ENCODE measurements around the gene NPIPA5.
A peak's percentile ranks its signal among the peaks of the same experiment; 100 is the strongest.

The NPIPA5 gene

GRCh38 chr16:15418206-15418605, 40.1 kb upstream of the NPIPA5 start (continued):
- TF ChIP-seq TSHZ2 (CRISPR knock-in tag; IDR thresholded peaks at IDR 0.05) (no peak), PPARA (CRISPR knock-in tag; IDR thresholded peaks at IDR 0.05; ENCODE audit: borderline replicate concordance) (no peak)

GRCh38 chr16:15417197-15417596, 39.1 kb upstream of the NPIPA5 start:
- ATAC-seq: no peak
- TF ChIP-seq TSHZ2 (CRISPR knock-in tag; IDR thresholded peaks at IDR 0.05): no peak
- TF ChIP-seq BACH2 (CRISPR knock-in tag; IDR thresholded peaks at IDR 0.05; ENCODE audit: borderline replicate concordance): no peak
- TF ChIP-seq GLIS3 (CRISPR knock-in tag; IDR thresholded peaks at IDR 0.05): no peak
- TF ChIP-seq, protein P1, sequence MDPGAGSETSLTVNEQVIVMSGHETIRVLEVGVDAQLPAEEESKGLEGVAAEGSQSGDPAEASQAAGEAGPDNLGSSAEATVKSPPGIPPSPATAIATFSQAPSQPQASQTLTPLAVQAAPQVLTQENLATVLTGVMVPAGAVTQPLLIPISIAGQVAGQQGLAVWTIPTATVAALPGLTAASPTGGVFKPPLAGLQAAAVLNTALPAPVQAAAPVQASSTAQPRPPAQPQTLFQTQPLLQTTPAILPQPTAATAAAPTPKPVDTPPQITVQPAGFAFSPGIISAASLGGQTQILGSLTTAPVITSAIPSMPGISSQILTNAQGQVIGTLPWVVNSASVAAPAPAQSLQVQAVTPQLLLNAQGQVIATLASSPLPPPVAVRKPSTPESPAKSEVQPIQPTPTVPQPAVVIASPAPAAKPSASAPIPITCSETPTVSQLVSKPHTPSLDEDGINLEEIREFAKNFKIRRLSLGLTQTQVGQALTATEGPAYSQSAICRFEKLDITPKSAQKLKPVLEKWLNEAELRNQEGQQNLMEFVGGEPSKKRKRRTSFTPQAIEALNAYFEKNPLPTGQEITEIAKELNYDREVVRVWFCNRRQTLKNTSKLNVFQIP (CRISPR knock-in tag; IDR thresholded peaks at IDR 0.05; ENCODE audit: borderline replicate concordance, low read depth): no peak
- no peak for TF ChIP-seq CSDC2 (CRISPR knock-in tag; IDR thresholded peaks at IDR 0.05)
- no peak for TF ChIP-seq RARB (CRISPR knock-in tag; IDR thresholded peaks at IDR 0.05)
- no peak for TF ChIP-seq TOX (CRISPR knock-in tag; IDR thresholded peaks at IDR 0.05; ENCODE audit: borderline replicate concordance)
- no peak for TF ChIP-seq ISL1 (CRISPR knock-in tag; IDR thresholded peaks at IDR 0.05)
- no peak for TF ChIP-seq ZNF8 (CRISPR knock-in tag; IDR thresholded peaks at IDR 0.05)
- TF ChIP-seq ZNF70 (CRISPR knock-in tag; IDR thresholded peaks at IDR 0.05): no peak
- TF ChIP-seq CSRNP3 (CRISPR knock-in tag; IDR thresholded peaks at IDR 0.05): no peak
- TF ChIP-seq ZFP30 (CRISPR knock-in tag; IDR thresholded peaks at IDR 0.05): no peak
- no peak for TF ChIP-seq ZC3H10 (CRISPR knock-in tag; IDR thresholded peaks at IDR 0.05)
- TF ChIP-seq ESRRG (CRISPR knock-in tag; IDR thresholded peaks at IDR 0.05): no peak
- no peak for TF ChIP-seq ARNTL (CRISPR knock-in tag; IDR thresholded peaks at IDR 0.05; ENCODE audit: borderline replicate concordance, low read depth)
- TF ChIP-seq ZFP3 (CRISPR knock-in tag; IDR thresholded peaks at IDR 0.05): no peak
- TF ChIP-seq OSR1 (CRISPR knock-in tag; IDR thresholded peaks at IDR 0.05): no peak
- TF ChIP-seq, protein P2, sequence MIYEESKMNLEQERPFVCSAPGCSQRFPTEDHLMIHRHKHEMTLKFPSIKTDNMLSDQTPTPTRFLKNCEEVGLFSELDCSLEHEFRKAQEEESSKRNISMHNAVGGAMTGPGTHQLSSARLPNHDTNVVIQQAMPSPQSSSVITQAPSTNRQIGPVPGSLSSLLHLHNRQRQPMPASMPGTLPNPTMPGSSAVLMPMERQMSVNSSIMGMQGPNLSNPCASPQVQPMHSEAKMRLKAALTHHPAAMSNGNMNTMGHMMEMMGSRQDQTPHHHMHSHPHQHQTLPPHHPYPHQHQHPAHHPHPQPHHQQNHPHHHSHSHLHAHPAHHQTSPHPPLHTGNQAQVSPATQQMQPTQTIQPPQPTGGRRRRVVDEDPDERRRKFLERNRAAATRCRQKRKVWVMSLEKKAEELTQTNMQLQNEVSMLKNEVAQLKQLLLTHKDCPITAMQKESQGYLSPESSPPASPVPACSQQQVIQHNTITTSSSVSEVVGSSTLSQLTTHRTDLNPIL (CRISPR knock-in tag; IDR thresholded peaks at IDR 0.05; ENCODE audit: low read depth): no peak
- no peak for TF ChIP-seq SNAI2 (CRISPR knock-in tag; IDR thresholded peaks at IDR 0.05)
- TF ChIP-seq TCF4 (CRISPR knock-in tag; IDR thresholded peaks at IDR 0.05; ENCODE audit: borderline replicate concordance): no peak

GRCh38 chr16:15415511-15415985, 37.5 kb upstream of the NPIPA5 start:
- peak; percentile 80 for ATAC-seq
- TF ChIP-seq, protein P3, sequence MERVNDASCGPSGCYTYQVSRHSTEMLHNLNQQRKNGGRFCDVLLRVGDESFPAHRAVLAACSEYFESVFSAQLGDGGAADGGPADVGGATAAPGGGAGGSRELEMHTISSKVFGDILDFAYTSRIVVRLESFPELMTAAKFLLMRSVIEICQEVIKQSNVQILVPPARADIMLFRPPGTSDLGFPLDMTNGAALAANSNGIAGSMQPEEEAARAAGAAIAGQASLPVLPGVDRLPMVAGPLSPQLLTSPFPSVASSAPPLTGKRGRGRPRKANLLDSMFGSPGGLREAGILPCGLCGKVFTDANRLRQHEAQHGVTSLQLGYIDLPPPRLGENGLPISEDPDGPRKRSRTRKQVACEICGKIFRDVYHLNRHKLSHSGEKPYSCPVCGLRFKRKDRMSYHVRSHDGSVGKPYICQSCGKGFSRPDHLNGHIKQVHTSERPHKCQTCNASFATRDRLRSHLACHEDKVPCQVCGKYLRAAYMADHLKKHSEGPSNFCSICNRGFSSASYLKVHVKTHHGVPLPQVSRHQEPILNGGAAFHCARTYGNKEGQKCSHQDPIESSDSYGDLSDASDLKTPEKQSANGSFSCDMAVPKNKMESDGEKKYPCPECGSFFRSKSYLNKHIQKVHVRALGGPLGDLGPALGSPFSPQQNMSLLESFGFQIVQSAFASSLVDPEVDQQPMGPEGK (CRISPR knock-in tag; IDR thresholded peaks at IDR 0.05; ENCODE audit: borderline replicate concordance): no peak
- no peak for TF ChIP-seq CSRNP3 (CRISPR knock-in tag; IDR thresholded peaks at IDR 0.05)
- TF ChIP-seq OSR1 (CRISPR knock-in tag; IDR thresholded peaks at IDR 0.05): no peak
- TF ChIP-seq TSHZ2 (CRISPR knock-in tag; IDR thresholded peaks at IDR 0.05): no peak
- no peak for TF ChIP-seq ZNF70 (CRISPR knock-in tag; IDR thresholded peaks at IDR 0.05)
- TF ChIP-seq TCF4 (CRISPR knock-in tag; IDR thresholded peaks at IDR 0.05; ENCODE audit: borderline replicate concordance): no peak
- TF ChIP-seq ESRRG (CRISPR knock-in tag; IDR thresholded peaks at IDR 0.05): no peak
